ENCODE results near the gene USP47. TPM values are rescaled to one million over a fixed set of nuclear protein-coding genes. Genes with fewer than 3 reads are reported as not detected.

USP47 gene
- total and polyA plus RNA-seq, 2 of the 8 experiments (the other 6 are each of a cell fraction or from before 2014, with no cell fraction given): 4.2 to 21.3 TPM

GRCh38 chr11:11813288-11813962, 28.3 kb upstream of the USP47 start:
- H3K4me3 ChIP-seq (ENCODE audit: extremely low read depth in 1 of 4, insufficient read depth in 2 of 4, low read depth in 3 of 4, low read length in 4 of 4): no peak overlapping the region
- no peak overlapping the region for H2BK20ac ChIP-seq (ENCODE audit: low read length)
- 82% methylated on average over 3 of the region's 3 CpGs; no CpG with 5 or more reads in 1 of the 2 experiments for WGBS, 2 experiments (ENCODE audit: extremely low coverage in 1 of 2, insufficient coverage in 1 of 2, insufficient read length in 1 of 2, insufficient replicate concordance in 2 of 2, low coverage in 1 of 2, low lambda C conversion rate in 2 of 2, missing lambda C conversion rate in 1 of 2)
- no peak overlapping the region for H3K14ac ChIP-seq (ENCODE audit: insufficient read length)
- H3K56ac ChIP-seq (replicated peaks; ENCODE audit: insufficient read length, low read depth, low read length): no peak overlapping the region
- FAIRE-seq (no peak), DNase-seq (ENCODE audit: low read depth in 1 of 2, low spot score in 2 of 2) (no peak)
- H3K4ac ChIP-seq (replicated peaks; ENCODE audit: insufficient read length, low read depth, low read length): no peak overlapping the region
- no peak overlapping the region for H3K9ac ChIP-seq (replicated peaks in 1 of 4; ENCODE audit: extremely low read depth in 1 of 4, low read depth in 3 of 4, low read length in 3 of 4)
- POLR2A ChIA-PET (ENCODE audit: partially characterized antibody): no interaction called here
- no peaks in the 10 kb centered on the region for H4K20me1 ChIP-seq (replicated peaks in 1 of 2; ENCODE audit: control insufficient read depth in 1 of 2, insufficient read depth in 2 of 2, low read length in 2 of 2)
- no peaks in the 10 kb centered on the region for H3K79me1 ChIP-seq (ENCODE audit: low read depth, low read length)
- TF ChIP-seq ATF2 (IDR thresholded peaks at IDR 0.05; ENCODE audit: low read length) (no peak), CHD1 (IDR thresholded peaks at IDR 0.05; ENCODE audit: low read depth, low read length) (no peak), CBX8 (IDR thresholded peaks at IDR 0.05; ENCODE audit: borderline replicate concordance, low read depth, low read length) (no peak), TEAD4 (IDR thresholded peaks at IDR 0.05; ENCODE audit: low read depth, low read length) (no peak), JUN (IDR thresholded peaks at IDR 0.05; ENCODE audit: low read depth, low read length) (no peak), RAD21 (IDR thresholded peaks at IDR 0.05 in 1 of 2, conservative IDR thresholded peaks at IDR 0.05 in 1 of 2; ENCODE audit: low read depth in 2 of 2, low read length in 2 of 2) (no peak), CHD2 (IDR thresholded peaks at IDR 0.05; ENCODE audit: low read length) (no peak), RBBP5 (IDR thresholded peaks at IDR 0.05; ENCODE audit: borderline replicate concordance, low read depth, low read length) (no peak)
- no peaks in the 10 kb centered on the region for H3K9me3 ChIP-seq (ENCODE audit: insufficient read depth in 2 of 2, low read depth in 1 of 2, low read length in 1 of 2)
- H3K27me3 ChIP-seq (replicated peaks in 1 of 4; ENCODE audit: control insufficient read depth in 3 of 4, extremely low read depth in 1 of 4, insufficient read depth in 3 of 4, low read length in 3 of 4): no peaks in the 10 kb centered on the region
- no peak overlapping the region for H2AFZ ChIP-seq (ENCODE audit: low read length)
- CTCF ChIA-PET (ENCODE audit: partially characterized antibody): interaction anchor here (0.9 to 1.4 kb wide), 2 partner anchors 26 to 233 kb away, joined by 3 to 4 read pairs; no protein-coding TSS in a partner anchor
- H4K5ac ChIP-seq (ENCODE audit: insufficient read length, low read depth, low read length): no peak overlapping the region
- no peaks in the 10 kb centered on the region for H3K4me1 ChIP-seq (replicated peaks in 1 of 4; ENCODE audit: control insufficient read depth in 3 of 4, insufficient read depth in 4 of 4, low read length in 3 of 4)
- H3K23me2 ChIP-seq (ENCODE audit: low read depth, low read length): no peaks in the 10 kb centered on the region
- H2BK12ac ChIP-seq (ENCODE audit: low read depth, low read length): no peak overlapping the region
- H3K79me2 ChIP-seq (ENCODE audit: control insufficient read depth in 1 of 2, insufficient read depth in 2 of 2, low read length in 2 of 2): no peaks in the 10 kb centered on the region
- no peak overlapping the region for H3K18ac ChIP-seq (ENCODE audit: extremely low read depth, low read length)
- H4K91ac ChIP-seq (replicated peaks; ENCODE audit: insufficient read length, low read length): no peak overlapping the region
- H3K4me2 ChIP-seq (ENCODE audit: insufficient read depth in 1 of 2, low read depth in 2 of 2, low read length in 2 of 2): no peak overlapping the region
- H3K27ac ChIP-seq (ENCODE audit: low read depth, low read length): no peak overlapping the region
- H3K36me3 ChIP-seq (ENCODE audit: control insufficient read depth in 2 of 4, insufficient read depth in 4 of 4, low read length in 3 of 4): no peaks in the 10 kb centered on the region
- H3K23ac ChIP-seq (ENCODE audit: insufficient read length): no peak overlapping the region
- H4K8ac ChIP-seq (ENCODE audit: extremely low read depth, insufficient read depth, low read length): no peak overlapping the region
- no peak overlapping the region for H2AK5ac ChIP-seq (ENCODE audit: low read depth, low read length)
- H2BK5ac ChIP-seq (ENCODE audit: low read depth, low read length): no peak overlapping the region
- H2BK15ac ChIP-seq (ENCODE audit: low read length): no peak overlapping the region
- no peak overlapping the region for H2BK120ac ChIP-seq (replicated peaks; ENCODE audit: low read depth, low read length)
